Hepatocyte (in vitro differentiated cells): Measurements from ENCODE around the gene RNU6-9. TPM values are rescaled to one million over a fixed set of nuclear protein-coding genes. Genes with fewer than 3 reads are reported as not detected.

Experiments
- DNase-seq: peaks from one replicate; pipeline ENCODE4 v3.0.0-alpha.2; 2016; ENCODE audit warnings: low spot score
- H2AFZ ChIP-seq: fragments of 200-600 bp; sonication (generic); 2 replicates; pipeline ENCODE4 v1.6.0; 2016; ENCODE audit warnings: antibody characterized with exemption, mild to moderate bottlenecking
- H3K27ac ChIP-seq: fragments of 200-600 bp; sonication (generic); 2 replicates; pipeline ENCODE4 v1.5.1; 2016; ENCODE audit warnings: mild to moderate bottlenecking
- H3K27me3 ChIP-seq: fragments of 200-600 bp; sonication (generic); 2 replicates; pipeline ENCODE4 v1.6.1; 2016
- H3K36me3 ChIP-seq: fragments of 200-600 bp; sonication (generic); replicated peaks from 2 replicates; pipeline ENCODE4 v1.5.1; 2016; ENCODE audit warnings: low read depth; ENCODE audit not compliant: insufficient read depth
- H3K4me1 ChIP-seq: fragments of 200-600 bp; sonication (generic); 2 replicates; pipeline ENCODE4 v1.5.1; 2016; ENCODE audit warnings: mild to moderate bottlenecking, moderate library complexity; ENCODE audit not compliant: insufficient read depth
- H3K4me2 ChIP-seq: fragments of 200-600 bp; sonication (generic); 2 replicates; pipeline ENCODE4 v1.6.0; 2016
- H3K4me3 ChIP-seq: fragments of 200-600 bp; sonication (generic); 2 replicates; pipeline ENCODE4 v1.5.1; 2016; ENCODE audit warnings: mild to moderate bottlenecking
- H3K79me2 ChIP-seq: fragments of 200-600 bp; sonication (generic); 2 replicates; pipeline ENCODE4 v1.6.0; 2017; ENCODE audit warnings: mild to moderate bottlenecking
- H3K9me2 ChIP-seq: fragments of 200-600 bp; sonication (generic); replicated peaks from 2 replicates; pipeline ENCODE4 v1.6.0; 2017; ENCODE audit warnings: mild to moderate bottlenecking; ENCODE audit not compliant: insufficient read depth
- H3K9me3 ChIP-seq: fragments of 200-600 bp; sonication (generic); 2 replicates; pipeline ENCODE4 v1.5.1; 2016; ENCODE audit warnings: low read depth, mild to moderate bottlenecking
- H4K20me1 ChIP-seq: fragments of 200-600 bp; sonication (generic); 2 replicates; pipeline ENCODE4 v1.6.0; 2016; ENCODE audit warnings: mild to moderate bottlenecking; ENCODE audit not compliant: insufficient read depth, poor library complexity, severe bottlenecking
- EZH2 ChIP-seq: fragments of 200-600 bp; sonication (generic); IDR thresholded peaks from 2 replicates; pipeline ENCODE4 v1.6.1; 2016; ENCODE audit warnings: antibody characterized with exemption, mild to moderate bottlenecking, borderline replicate concordance
- EZH2phosphoT487 ChIP-seq: fragments of 200-600 bp; sonication (generic); IDR thresholded peaks from one replicate; pipeline ENCODE4 v1.6.1; 2018; ENCODE audit warnings: antibody characterized with exemption, mild to moderate bottlenecking, low read depth, moderate library complexity; ENCODE audit not compliant: unreplicated experiment, severe bottlenecking
- WGBS: methylation state at CpG from one replicate; pipeline ENCODE4 v1.1.6; 2016; ENCODE audit warnings: low lambda C conversion rate; ENCODE audit errors: missing lambda C conversion rate; 5-methylcytosine and 5-hydroxymethylcytosine counted together
- polyA plus RNA-seq: library from polyadenylated mRNA; unstranded; fragments of >200 nt; fragmentation: Nextera tagmentation; extraction: Ambion mirVana; gene quantifications from 2 replicates; pipeline ENCODE4 v1.2.1, GENCODE V29; 2016
- total RNA-seq: library from RNA; depleted of rRNA; stranded (reverse); fragments of >200 nt; gene quantifications from 2 replicates; pipeline ENCODE4 v1.2.3, GENCODE V29; 2014
- TF ChIP-seq, protein P1 (sequence below): fragments of 200-600 bp; sonication (generic); IDR thresholded peaks from 2 replicates; pipeline ENCODE4 v1.5.1; 2016; ENCODE audit warnings: antibody characterized with exemption, mild to moderate bottlenecking; ENCODE audit not compliant: poor library complexity

RNU6-9 gene
- total and polyA plus RNA-seq, 2 experiments from 2014 or later: not detected

DNA sequence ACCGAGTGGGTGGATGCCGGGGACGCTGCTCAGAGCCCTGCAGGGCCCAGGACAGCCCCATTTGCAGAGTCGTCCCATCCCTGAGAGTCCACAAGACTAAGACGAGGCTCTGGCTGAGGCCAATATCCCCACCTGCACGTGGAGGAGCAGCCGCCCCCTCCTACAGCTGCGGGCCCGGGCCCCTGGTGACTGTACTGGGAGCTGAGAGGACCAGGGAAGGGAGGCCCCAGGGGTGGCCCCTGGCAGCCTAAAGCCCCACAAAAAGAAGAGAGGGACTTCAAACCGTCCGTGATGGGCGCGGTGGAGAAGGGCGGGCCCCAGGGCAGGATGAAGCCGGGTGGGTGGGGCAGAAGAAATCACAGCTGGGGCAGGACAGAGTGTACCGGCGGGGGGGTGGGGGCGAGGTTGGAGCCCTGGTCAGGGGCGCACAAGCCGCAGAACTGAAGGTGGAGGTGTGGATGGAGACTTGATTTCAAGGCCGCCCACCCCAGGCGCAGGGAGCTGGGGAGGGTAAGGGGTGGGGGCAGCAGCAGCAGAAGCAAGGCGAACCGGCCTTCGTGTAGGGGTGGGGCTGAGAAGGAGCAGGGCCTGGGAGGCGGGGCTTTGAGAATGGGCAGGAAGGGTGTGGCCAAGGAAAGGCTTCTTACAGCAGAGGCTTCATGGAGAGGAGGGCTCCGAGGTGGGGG lies 20.9 kb upstream of the RNU6-9 start:
- H3K27me3 ChIP-seq: no peaks in the 10 kb centered on the region
- peak; percentile 79 for DNase-seq
- H3K4me3 ChIP-seq: no peak overlapping the region
- no peak for TF ChIP-seq EZH2phosphoT487
- TF ChIP-seq, protein P1, sequence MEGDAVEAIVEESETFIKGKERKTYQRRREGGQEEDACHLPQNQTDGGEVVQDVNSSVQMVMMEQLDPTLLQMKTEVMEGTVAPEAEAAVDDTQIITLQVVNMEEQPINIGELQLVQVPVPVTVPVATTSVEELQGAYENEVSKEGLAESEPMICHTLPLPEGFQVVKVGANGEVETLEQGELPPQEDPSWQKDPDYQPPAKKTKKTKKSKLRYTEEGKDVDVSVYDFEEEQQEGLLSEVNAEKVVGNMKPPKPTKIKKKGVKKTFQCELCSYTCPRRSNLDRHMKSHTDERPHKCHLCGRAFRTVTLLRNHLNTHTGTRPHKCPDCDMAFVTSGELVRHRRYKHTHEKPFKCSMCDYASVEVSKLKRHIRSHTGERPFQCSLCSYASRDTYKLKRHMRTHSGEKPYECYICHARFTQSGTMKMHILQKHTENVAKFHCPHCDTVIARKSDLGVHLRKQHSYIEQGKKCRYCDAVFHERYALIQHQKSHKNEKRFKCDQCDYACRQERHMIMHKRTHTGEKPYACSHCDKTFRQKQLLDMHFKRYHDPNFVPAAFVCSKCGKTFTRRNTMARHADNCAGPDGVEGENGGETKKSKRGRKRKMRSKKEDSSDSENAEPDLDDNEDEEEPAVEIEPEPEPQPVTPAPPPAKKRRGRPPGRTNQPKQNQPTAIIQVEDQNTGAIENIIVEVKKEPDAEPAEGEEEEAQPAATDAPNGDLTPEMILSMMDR: no peak
- no peak for TF ChIP-seq EZH2
- no peaks in the 10 kb centered on the region for H3K4me1 ChIP-seq
- no peaks in the 10 kb centered on the region for H3K9me3 ChIP-seq
- H3K36me3 ChIP-seq: no peaks in the 10 kb centered on the region
- peak overlapping the region; percentile 30 for H3K27ac ChIP-seq
- 84% methylated on average over 20 of the region's 27 CpGs for WGBS
- no peaks in the 10 kb centered on the region for H3K9me2 ChIP-seq
- H4K20me1 ChIP-seq: no peaks in the 10 kb centered on the region
- no peak overlapping the region for H2AFZ ChIP-seq
- H3K4me2 ChIP-seq: peak overlapping the region; percentile 19
- no peaks in the 10 kb centered on the region for H3K79me2 ChIP-seq

DNA sequence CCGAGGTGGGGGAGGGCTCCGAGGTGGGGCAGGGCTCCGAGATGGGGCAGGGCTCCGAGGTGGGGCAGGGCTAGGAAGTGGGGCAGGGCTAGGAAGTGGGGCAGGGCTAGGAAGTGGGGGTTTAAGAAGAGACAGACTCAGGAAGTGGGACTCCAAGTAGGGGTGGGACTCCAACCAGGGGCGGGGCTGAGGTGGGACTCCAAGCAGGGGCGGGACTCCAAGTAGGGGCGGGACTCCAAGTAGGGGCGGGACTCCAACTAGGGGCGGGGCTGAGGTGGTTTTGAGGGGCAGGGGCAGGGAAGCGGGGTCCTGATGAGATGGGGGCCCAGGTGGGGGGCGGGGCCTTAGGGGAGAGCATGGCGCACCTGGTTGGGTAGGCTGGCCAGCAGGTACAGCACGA lies 20.2 kb upstream of the RNU6-9 start:
- Histone ChIP-seq H4K20me1 (no peaks in the 10 kb centered on the region), H3K79me2 (no peaks in the 10 kb centered on the region), H3K9me2 (no peaks in the 10 kb centered on the region), H3K4me3 (no peak overlapping the region), H3K27me3 (no peaks in the 10 kb centered on the region), H3K4me2 (no peak overlapping the region), H3K27ac (no peak overlapping the region), H3K4me1 (no peaks in the 10 kb centered on the region), H3K36me3 (no peaks in the 10 kb centered on the region), H3K9me3 (no peaks in the 10 kb centered on the region), H2AFZ (no peak overlapping the region)
- no peak for DNase-seq
- WGBS: no CpG with 5 or more reads among the region's 13 CpGs
- no peak for TF ChIP-seq EZH2
- TF ChIP-seq EZH2phosphoT487: no peak
- TF ChIP-seq, protein P1: no peak

DNA sequence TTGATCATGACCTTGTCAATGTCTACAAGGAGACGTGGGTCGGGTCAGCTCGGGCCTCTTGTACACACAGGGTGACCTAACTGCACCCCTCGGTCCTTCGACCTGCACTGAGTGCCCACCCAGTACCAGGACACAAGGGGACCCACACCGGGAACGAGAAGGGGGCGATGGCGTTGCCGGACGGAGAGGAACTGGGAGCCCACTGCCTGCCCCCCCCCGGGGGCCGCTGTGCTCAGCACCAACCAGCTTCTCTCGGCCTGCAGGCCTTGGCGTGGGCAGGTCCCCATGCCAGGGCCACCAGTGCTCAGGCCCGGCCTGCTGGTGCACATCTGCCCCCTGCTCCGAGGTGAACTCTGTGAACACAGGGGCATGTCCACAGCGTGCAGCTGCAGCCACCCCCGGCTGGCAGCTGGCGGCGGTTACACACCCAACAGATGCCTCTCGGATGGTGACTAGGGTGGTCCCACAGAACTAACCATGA lies 19.7 kb upstream of the RNU6-9 start:
- Histone ChIP-seq H3K27me3 (no peaks in the 10 kb centered on the region), H4K20me1 (no peaks in the 10 kb centered on the region), H3K4me1 (no peaks in the 10 kb centered on the region), H2AFZ (no peak overlapping the region), H3K4me2 (no peak overlapping the region), H3K9me2 (no peaks in the 10 kb centered on the region), H3K27ac (no peak overlapping the region), H3K9me3 (no peaks in the 10 kb centered on the region), H3K4me3 (no peak overlapping the region), H3K79me2 (no peaks in the 10 kb centered on the region), H3K36me3 (no peaks in the 10 kb centered on the region)
- no peak for TF ChIP-seq EZH2
- TF ChIP-seq EZH2phosphoT487: no peak
- TF ChIP-seq, protein P1: no peak
- no peak for DNase-seq
- 92% methylated on average over 22 of the region's 22 CpGs for WGBS
